Neuronal stem cell (in vitro differentiated cells): ENCODE data around the gene PCBP1.
"Not testable (repeated sequence)": the region's sequence is repeated elsewhere in the genome, so short reads cannot be mapped to it uniquely, and the experiment has no call there.

Experiments used
- DNase-seq: peaks from one replicate; pipeline ENCODE4 v3.0.0-alpha.2; 2013; ENCODE audit warnings: low spot score
- H2AFZ ChIP-seq: one replicate; pipeline ENCODE4 v1.6.1; 2013; ENCODE audit warnings: mild to moderate bottlenecking, low read length, inconsistent platforms
- H2AK5ac ChIP-seq: 2 replicates; pipeline ENCODE4 v1.6.1; 2013; ENCODE audit warnings: low read depth, mild to moderate bottlenecking, inconsistent platforms, low read length, moderate library complexity, mixed read lengths
- H2BK120ac ChIP-seq: 2 replicates; pipeline ENCODE4 v1.6.1; 2013; ENCODE audit warnings: low read depth, mild to moderate bottlenecking, inconsistent platforms, low read length, moderate library complexity, mixed read lengths
- H2BK12ac ChIP-seq: one replicate; pipeline ENCODE4 v1.6.1; 2013; ENCODE audit warnings: low read length, inconsistent platforms
- H2BK15ac ChIP-seq: 2 replicates; pipeline ENCODE4 v1.6.1; 2013; ENCODE audit warnings: mild to moderate bottlenecking, low read length, inconsistent platforms, mixed read lengths
- H2BK5ac ChIP-seq: one replicate; pipeline ENCODE4 v1.6.1; 2013; ENCODE audit warnings: inconsistent platforms, mild to moderate bottlenecking, low read length, moderate library complexity
- H3K14ac ChIP-seq: one replicate; pipeline ENCODE4 v1.6.1; 2013; ENCODE audit warnings: low read length, inconsistent platforms
- H3K18ac ChIP-seq: 2 replicates; pipeline ENCODE4 v1.6.1; 2013; ENCODE audit warnings: low read length, inconsistent platforms
- H3K23ac ChIP-seq: 2 replicates; pipeline ENCODE4 v1.6.1; 2013; ENCODE audit warnings: low read depth, mild to moderate bottlenecking, mixed read lengths, low read length, inconsistent platforms; ENCODE audit not compliant: poor library complexity
- H3K27ac ChIP-seq: replicated peaks from 3 replicates; pipeline ENCODE4 v1.5.1; 2013; ENCODE audit warnings: low read length, inconsistent platforms
- H3K27me3 ChIP-seq, 3 experiments: 2 replicates each; pipeline ENCODE4 v1.6.1; 2013; ENCODE audit warnings: low read length in 3 of 3, mild to moderate bottlenecking in 2 of 3, inconsistent platforms in 1 of 3, low read depth in 1 of 3, mixed read lengths in 1 of 3, moderate library complexity in 1 of 3; ENCODE audit not compliant: control insufficient read depth in 3 of 3, insufficient read depth in 3 of 3
- H3K36me3 ChIP-seq, 2 donors: replicated peaks in 1 of 2; 2 replicates each; pipeline ENCODE4 v1.6.1; 2013; ENCODE audit warnings: low read length in 2 of 2; ENCODE audit not compliant: control insufficient read depth in 2 of 2, insufficient read depth in 2 of 2
- H3K4ac ChIP-seq: 2 replicates; pipeline ENCODE4 v1.6.1; 2013; ENCODE audit warnings: inconsistent platforms, mild to moderate bottlenecking, low read length, moderate library complexity
- H3K4me1 ChIP-seq, 2 donors: 1 replicate in 1 of 2; 2 replicates in 1 of 2; pipeline ENCODE4 v1.6.1; 2013; ENCODE audit warnings: low read length in 2 of 2, low read depth in 1 of 2; ENCODE audit not compliant: control insufficient read depth in 2 of 2, insufficient read depth in 1 of 2
- H3K4me2 ChIP-seq: one replicate; pipeline ENCODE4 v1.6.1; 2013; ENCODE audit warnings: mild to moderate bottlenecking, low read length, inconsistent platforms; ENCODE audit not compliant: insufficient read depth, poor library complexity, severe bottlenecking
- H3K4me3 ChIP-seq, 2 donors: 2 replicates each; pipeline ENCODE4 v1.5.1; 2013; ENCODE audit warnings: low read length in 2 of 2, mild to moderate bottlenecking in 2 of 2, inconsistent platforms in 1 of 2, moderate library complexity in 1 of 2
- H3K79me1 ChIP-seq: one replicate; pipeline ENCODE4 v1.6.1; 2013; ENCODE audit warnings: low read depth, mild to moderate bottlenecking, inconsistent platforms, low read length, moderate library complexity
- H3K9ac ChIP-seq: one replicate; pipeline ENCODE4 v1.6.1; 2013; ENCODE audit warnings: mild to moderate bottlenecking, low read depth, low read length, inconsistent platforms; ENCODE audit not compliant: poor library complexity
- H3K9me3 ChIP-seq, 2 donors: replicated peaks in 1 of 2; 2 replicates each; pipeline versions ENCODE3 to v1.6.1; 2013; ENCODE audit warnings: low read length in 2 of 2, mild to moderate bottlenecking in 2 of 2, inconsistent platforms in 1 of 2, low read depth in 1 of 2, mixed read lengths in 1 of 2, moderate library complexity in 1 of 2; ENCODE audit not compliant: control insufficient read depth in 2 of 2, insufficient read depth in 1 of 2
- H4K8ac ChIP-seq: one replicate; pipeline ENCODE4 v1.6.1; 2013; ENCODE audit warnings: low read depth, mild to moderate bottlenecking, inconsistent platforms, low read length, moderate library complexity
- H4K91ac ChIP-seq: one replicate; pipeline ENCODE4 v1.6.1; 2013; ENCODE audit warnings: low read length, low read depth, mild to moderate bottlenecking, inconsistent platforms; ENCODE audit not compliant: poor library complexity
- WGBS, 2 donors: extraction: QIAGEN DNeasy Blood & Tissue Kit; methylation state at CpG; one replicate each; pipeline ENCODE4 v1.1.7; 2013; ENCODE audit warnings: missing lambda C conversion rate in 2 of 2, mixed read lengths in 1 of 2; ENCODE audit not compliant: insufficient read length in 2 of 2, insufficient replicate concordance in 1 of 2; ENCODE audit errors: extremely low coverage in 2 of 2; 5-methylcytosine and 5-hydroxymethylcytosine counted together

Gene PCBP1

DNA sequence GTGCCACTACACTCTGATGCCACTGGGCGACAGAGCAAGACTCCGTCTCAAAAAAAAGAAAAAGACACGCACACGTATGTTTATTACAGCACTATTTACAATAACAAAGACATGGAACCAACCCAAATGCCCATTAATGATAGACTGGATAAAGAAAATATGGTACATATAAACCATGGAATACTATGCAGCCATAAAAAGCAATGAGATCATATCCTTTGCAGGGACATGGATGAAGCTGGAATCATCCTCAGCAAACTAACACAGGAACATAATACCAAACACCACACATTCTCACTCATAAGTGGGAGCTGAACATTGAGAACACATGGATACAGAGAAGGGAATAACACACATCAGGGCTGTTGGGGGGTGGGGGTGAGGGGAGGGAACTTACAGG, 32.0 kb upstream of the PCBP1 start:
- H3K23ac ChIP-seq, H2BK5ac ChIP-seq, H2BK12ac ChIP-seq, H3K4me1 ChIP-seq, DNase-seq, H3K4me3 ChIP-seq, H3K9ac ChIP-seq, H4K91ac ChIP-seq, H3K27me3 ChIP-seq, H3K27ac ChIP-seq, H3K4ac ChIP-seq, H2BK120ac ChIP-seq, H2AK5ac ChIP-seq, H3K14ac ChIP-seq, H2BK15ac ChIP-seq, H3K18ac ChIP-seq, H2AFZ ChIP-seq, H3K79me1 ChIP-seq, H4K8ac ChIP-seq, H3K4me2 ChIP-seq: not testable (repeated sequence)
- Histone ChIP-seq H3K9me3 (peaks cover 4 to 18% of the 10 kb centered on the region in 2 donors), H3K36me3 (peaks cover 17 to 92% of the 10 kb centered on the region in 2 donors)
- no CpG with 5 or more reads among the region's 4 CpGs for WGBS, 2 donors

- no peak overlapping the region for H2BK120ac ChIP-seq
- no peak overlapping the region for H3K4me3 ChIP-seq
- no peak overlapping the region for H3K18ac ChIP-seq
- H3K4me1 ChIP-seq, result no peaks in the 10 kb centered on the region
- WGBS, 2 donors, result no CpG with 5 or more reads among the region's 2 CpGs
- no peak overlapping the region for H3K14ac ChIP-seq
- H2AK5ac ChIP-seq, result no peak overlapping the region
- H3K36me3 ChIP-seq, result peaks cover 36 to 94% of the 10 kb centered on the region in 2 donors
- no peak overlapping the region for H3K9ac ChIP-seq
- H2BK12ac ChIP-seq, result no peak overlapping the region
- H2BK15ac ChIP-seq, result no peak overlapping the region
- H4K8ac ChIP-seq, result no peak overlapping the region
- peaks cover 6 to 20% of the 10 kb centered on the region in 2 donors for H3K9me3 ChIP-seq
- H3K27ac ChIP-seq, result no peak overlapping the region
- H3K79me1 ChIP-seq, result peaks cover 3% of the 10 kb centered on the region
- no peak overlapping the region for H2AFZ ChIP-seq
- H3K27me3 ChIP-seq, result no peaks in the 10 kb centered on the region
- H3K4me2 ChIP-seq, result no peak overlapping the region
- no peak overlapping the region for H3K23ac ChIP-seq
- H2BK5ac ChIP-seq, result no peak overlapping the region
- no peak overlapping the region for H4K91ac ChIP-seq
- H3K4ac ChIP-seq, result no peak overlapping the region
- no peak for DNase-seq
Measured at GRCh38 chr2:70061317-70061716, 26.0 kb upstream of the PCBP1 start.

- Histone ChIP-seq H2BK15ac (no peak overlapping the region), H3K18ac (no peak overlapping the region), H3K4ac (no peak overlapping the region), H4K91ac (no peak overlapping the region), H3K23ac (no peak overlapping the region), H3K9me3 (peaks cover 6 to 20% of the 10 kb centered on the region in 2 donors), H2AK5ac (no peak overlapping the region), H3K79me1 (peaks cover 3% of the 10 kb centered on the region), H2AFZ (no peak overlapping the region), H4K8ac (no peak overlapping the region), H2BK5ac (no peak overlapping the region), H3K9ac (no peak overlapping the region), H3K4me1 (no peaks in the 10 kb centered on the region), H3K27me3 (no peaks in the 10 kb centered on the region), H2BK120ac (no peak overlapping the region), H3K4me3 (no peak overlapping the region), H3K36me3 (peaks cover 38 to 95% of the 10 kb centered on the region in 2 donors), H3K14ac (no peak overlapping the region), H3K4me2 (no peak overlapping the region), H3K27ac (no peak overlapping the region), H2BK12ac (no peak overlapping the region)
- no peak for DNase-seq
- no CpG with 5 or more reads among the region's 2 CpGs for WGBS, 2 donors
Measured at GRCh38 chr2:70062270-70062669, 25.0 kb upstream of the PCBP1 start.

GRCh38 chr2:70068119-70068518, 19.2 kb upstream of the PCBP1 start:
- Histone ChIP-seq H2BK120ac (no peak overlapping the region), H3K4me3 (no peak overlapping the region), H3K36me3 (peaks cover 19 to 82% of the 10 kb centered on the region in 2 donors), H3K9ac (no peak overlapping the region), H3K27me3 (no peaks in the 10 kb centered on the region), H3K4ac (no peak overlapping the region), H3K79me1 (peaks cover 1% of the 10 kb centered on the region), H3K14ac (no peak overlapping the region), H2BK15ac (no peak overlapping the region), H2AK5ac (no peak overlapping the region), H3K4me1 (no peaks in the 10 kb centered on the region), H3K4me2 (no peak overlapping the region), H2BK5ac (no peak overlapping the region), H3K9me3 (no peaks in the 10 kb centered on the region), H4K8ac (no peak overlapping the region), H3K18ac (no peak overlapping the region), H4K91ac (no peak overlapping the region), H2AFZ (no peak overlapping the region), H3K27ac (no peak overlapping the region), H3K23ac (no peak overlapping the region), H2BK12ac (no peak overlapping the region)
- WGBS, 2 donors, result no CpG with 5 or more reads among the region's 3 CpGs
- no peak for DNase-seq
